HepG2 (cell line): ENCODE data around the gene NDRG2. TPM values are rescaled to one million over a fixed set of nuclear protein-coding genes. Genes with fewer than 3 reads are reported as not detected.

Experiments
- ATAC-seq: fragments of 200-7000 bp; cut with Tn5 transposase; 3 replicates; pipeline ENCODE4 v1.9.1; 2020; ENCODE audit warnings: mild to moderate bottlenecking, moderate library complexity
- BruUV-seq: library from RNA; stranded (reverse); fragments of 400-500 nt; replicated peaks from 2 replicates; lab custom pipeline; 2021; lab: Mats Ljungman, UMichigan
- CTCF ChIA-PET: fragments of 300-600 bp; formaldehyde crosslinking; extraction: SDS; loops from one replicate; lab custom pipeline; 2021; ENCODE audit warnings: low total read pairs, inconsistent platforms, low intra/inter-chr PET ratio; lab: Yijun Ruan, JAX
- POLR2A ChIA-PET: fragments of 350-600 bp; sonication (Branson Sonifier 250); formaldehyde crosslinking; loops from one replicate; lab custom pipeline; 2020; ENCODE audit warnings: antibody characterized with exemption, inconsistent platforms; lab: Yijun Ruan, JAX
- DNase-seq: peaks from one replicate; pipeline ENCODE4 v3.0.0-alpha.2; 2015; ENCODE audit warnings: low spot score
- FAIRE-seq: peaks from 3 replicates; lab custom pipeline; 2011; peaks lifted over from hg19 to GRCh38; lab: Jason Lieb, UNC
- H2AFZ ChIP-seq: one replicate; pipeline ENCODE4 v1.6.1; 2011; ENCODE audit warnings: low read length, inconsistent platforms
- H3K27ac ChIP-seq: fragments of 300-600 bp; 3 replicates; pipeline ENCODE4 v1.8.0; 2011; ENCODE audit warnings: mixed run types, mild to moderate bottlenecking, mixed read lengths, low read length, inconsistent platforms; ENCODE audit not compliant: insufficient read depth; ENCODE audit errors: extremely low read length
- H3K27me3 ChIP-seq, 2 experiments: fragments of 200-600 bp in 1 of 2; 2 replicates in 1 of 2; 3 replicates in 1 of 2; pipeline versions ENCODE4 v1.6.0 to v1.8.0; 2011; ENCODE audit warnings: low read length in 2 of 2, mild to moderate bottlenecking in 2 of 2, moderate library complexity in 2 of 2, inconsistent platforms in 1 of 2; ENCODE audit not compliant: insufficient read depth in 2 of 2, control insufficient read depth in 1 of 2
- H3K36me3 ChIP-seq, 2 experiments: fragments of 200-600 bp in 1 of 2; replicated peaks in 1 of 2; 2 replicates in 1 of 2; 3 replicates in 1 of 2; pipeline versions ENCODE4 v1.5.1 to v1.8.0; 2011; ENCODE audit warnings: low read length in 2 of 2, inconsistent platforms in 1 of 2; ENCODE audit not compliant: insufficient read depth in 2 of 2, control insufficient read depth in 1 of 2
- H3K4me1 ChIP-seq: 2 replicates; pipeline ENCODE4 v1.5.1; 2012; ENCODE audit warnings: low read length, inconsistent platforms; ENCODE audit not compliant: insufficient read depth
- H3K4me2 ChIP-seq: 2 replicates; pipeline ENCODE4 v1.6.0; 2011; ENCODE audit warnings: low read depth, low read length, inconsistent platforms
- H3K4me3 ChIP-seq, 3 experiments: fragments of 200-600 bp in 1 of 3; sonication (generic), shearing (Covaris generic) in 1 of 3; replicated peaks in 1 of 3; 2 replicates each; pipeline ENCODE4 v1.5.1; 2011 to 2016; ENCODE audit warnings: low read length in 3 of 3, inconsistent platforms in 2 of 3, low read depth in 2 of 3, mild to moderate bottlenecking in 2 of 3, control low read depth in 1 of 3, mixed read lengths in 1 of 3; ENCODE audit not compliant: insufficient read depth in 1 of 3
- H3K79me2 ChIP-seq: one replicate; pipeline ENCODE4 v1.6.1; 2011; ENCODE audit warnings: low read length, inconsistent platforms; ENCODE audit not compliant: insufficient read depth
- H3K9ac ChIP-seq: 2 replicates; pipeline ENCODE4 v1.6.0; 2011; ENCODE audit warnings: mild to moderate bottlenecking, low read depth, low read length, inconsistent platforms; ENCODE audit not compliant: insufficient read depth
- H3K9me3 ChIP-seq: 2 replicates; pipeline ENCODE4 v1.5.1; 2012; ENCODE audit warnings: mild to moderate bottlenecking, low read length
- H4K20me1 ChIP-seq: 2 replicates; pipeline ENCODE4 v1.6.0; 2011; ENCODE audit warnings: inconsistent platforms, mild to moderate bottlenecking, low read length, moderate library complexity; ENCODE audit not compliant: insufficient read depth
- AGO2 ChIP-seq: fragments of 200-400 bp; formaldehyde crosslinking; optimal IDR thresholded peaks from 2 replicates; pipeline ENCODE3; 2017; ENCODE audit warnings: mild to moderate bottlenecking, low read depth, low read length, moderate library complexity
- CEBPB ChIP-seq: IDR thresholded peaks from 2 replicates; pipeline ENCODE4 v1.6.1; 2011; ENCODE audit warnings: low read depth, low read length, improper control_type of control experiment, borderline replicate concordance
- DDIT3 ChIP-seq: sonication (generic); formaldehyde crosslinking; IDR thresholded peaks from 2 replicates; pipeline ENCODE4 v1.4.0; 2020; ENCODE audit warnings: mild to moderate bottlenecking, missing genetic modification reagents
- FOSL2 ChIP-seq: sonication (generic); formaldehyde crosslinking; IDR thresholded peaks from 2 replicates; pipeline ENCODE4 v1.4.0; 2020; ENCODE audit warnings: missing genetic modification reagents
- HHEX ChIP-seq: IDR thresholded peaks from 2 replicates; pipeline ENCODE4 v1.6.1; 2016; ENCODE audit warnings: control low read depth
- HNRNPL ChIP-seq: fragments of 200-400 bp; formaldehyde crosslinking; IDR thresholded peaks from 2 replicates; pipeline ENCODE4 v1.6.1; 2017; ENCODE audit warnings: mild to moderate bottlenecking, low read depth, low read length
- HOXA5 ChIP-seq: sonication (generic); formaldehyde crosslinking; IDR thresholded peaks from 2 replicates; pipeline ENCODE4 v1.4.0; 2020; ENCODE audit warnings: missing genetic modification reagents
- MIXL1 ChIP-seq: IDR thresholded peaks from 2 replicates; pipeline ENCODE4 v1.6.1; 2016
- RAD51 ChIP-seq: fragments of 450-650 bp; IDR thresholded peaks from 2 replicates; pipeline ENCODE4 v1.6.1; 2016; ENCODE audit warnings: borderline replicate concordance
- RXRB ChIP-seq: IDR thresholded peaks from 2 replicates; pipeline ENCODE4 v1.6.1; 2016; ENCODE audit warnings: borderline replicate concordance, missing genetic modification reagents, missing compliant biosample characterization
- SPEN ChIP-seq: sonication (generic); formaldehyde crosslinking; IDR thresholded peaks from 2 replicates; pipeline ENCODE4 v1.5.1; 2020; ENCODE audit warnings: low read depth, mild to moderate bottlenecking, missing genetic modification reagents
- ZFP36 ChIP-seq: fragments of 150-350 bp; IDR thresholded peaks from 2 replicates; pipeline ENCODE4 v1.6.1; 2018; ENCODE audit warnings: borderline replicate concordance, low read length, low read depth; ENCODE audit not compliant: partially characterized antibody
- ZNF362 ChIP-seq: sonication (generic); formaldehyde crosslinking; IDR thresholded peaks from 2 replicates; pipeline ENCODE4 v1.4.0; 2020; ENCODE audit warnings: missing genetic modification reagents, mild to moderate bottlenecking, borderline replicate concordance
- ZNF414 ChIP-seq: sonication (generic); formaldehyde crosslinking; IDR thresholded peaks from 2 replicates; pipeline ENCODE4 v1.5.0; 2020; ENCODE audit warnings: missing genetic modification reagents
- ZNF44 ChIP-seq: sonication (generic); formaldehyde crosslinking; IDR thresholded peaks from 2 replicates; pipeline ENCODE4 v1.5.1; 2020; ENCODE audit warnings: mild to moderate bottlenecking, missing genetic modification reagents
- ZNF780A ChIP-seq: sonication (generic); formaldehyde crosslinking; IDR thresholded peaks from 2 replicates; pipeline ENCODE4 v1.8.0; 2022; ENCODE audit warnings: mild to moderate bottlenecking, missing genetic modification reagents, moderate library complexity
- WGBS: methylation state at CpG from one replicate; pipeline ENCODE4 v1.1.6; 2017; ENCODE audit warnings: low lambda C conversion rate; 5-methylcytosine and 5-hydroxymethylcytosine counted together
- in situ Hi-C: cut with HindIII; loops from 2 replicates; pipeline ENCODE4 v1.10.0; 2017; ENCODE audit warnings: low pct_unique_long_range_greater_than_20kb; ENCODE audit not compliant: extremely low pct_ligation_motif_present
- intact Hi-C: fragments of 100-400 bp; cut with micrococcal nuclease; formaldehyde crosslinking; loops from one replicate; pipeline ENCODE4 v1.10.0; 2022; ENCODE audit not compliant: unreplicated experiment
- polyA plus RNA-seq, 8 experiments: library from polyadenylated mRNA; depleted of rRNA in 3 of 8; stranded (reverse) in 7 of 8; unstranded in 1 of 8; fragments of >200 nt; fragmentation: Illumina TruSeq in 4 of 8; extraction: Trizol in 4 of 8; gene quantifications; 2 replicates each; pipeline versions ENCODE4 v1.2.1 to v1.2.3, GENCODE V29; 2011 to 2016; ENCODE audit warnings: low read depth in 4 of 8, missing spikeins in 1 of 8, mixed read lengths in 1 of 8; ENCODE audit not compliant: insufficient read depth in 1 of 8
- total RNA-seq, 5 experiments: library from RNA; depleted of rRNA; stranded (reverse); fragments of >200 nt; fragmentation: Illumina TruSeq; extraction: Trizol; gene quantifications; 2 replicates each; pipeline ENCODE4 v1.2.3, GENCODE V29; 2016; ENCODE audit warnings: low read depth in 1 of 5
- TF ChIP-seq, protein P1 (sequence below): sonication (generic); formaldehyde crosslinking; IDR thresholded peaks from 2 replicates; pipeline ENCODE4 v1.5.0; 2020; ENCODE audit warnings: mild to moderate bottlenecking, missing genetic modification reagents

The NDRG2 gene
- total and polyA plus RNA-seq, 2 of the 13 experiments (the other 11 are each of a cell fraction or from before 2014, with no cell fraction given) = 27.2 to 189 TPM

- H3K9ac ChIP-seq = peak overlapping the region; percentile 72
- no peaks in the 10 kb centered on the region for H3K36me3 ChIP-seq
- 75% methylated on average over 20 of the region's 20 CpGs for WGBS
- ATAC-seq (peak; percentile 3), DNase-seq (peak; percentile 50), FAIRE-seq (no peak)
- no peak overlapping the region for H2AFZ ChIP-seq
- no peaks in the 10 kb centered on the region for H4K20me1 ChIP-seq
- in situ Hi-C loops (no loop called here), intact Hi-C loops (loop anchor here (1.0 to 2.0 kb wide), 4 partner anchors 9 to 28 kb away; partner anchors contain the start of gene NDRG2)
- H3K27me3 ChIP-seq = no peaks in the 10 kb centered on the region
- H3K79me2 ChIP-seq = no peaks in the 10 kb centered on the region
- no peaks in the 10 kb centered on the region for H3K9me3 ChIP-seq
- H3K4me3 ChIP-seq = peak overlapping the region in 2 of 3 experiments; percentile 9 to 40; a peak in 1 of 6 replicates
- peaks cover 98% of the 10 kb centered on the region for H3K4me1 ChIP-seq
- ChIA-PET POLR2A (interaction anchor here (0.8 to 2.1 kb wide), 17 partner anchors 9 to 371 kb away, joined by 3 to 46 read pairs (median 9); partner anchors contain the start of genes ARHGEF40, NDRG2 and RNASE4), CTCF (interaction anchor here (1.3 to 3.2 kb wide), 3 partner anchors 13 to 39 kb away, joined by 3 to 12 read pairs (median 6); no protein-coding TSS in a partner anchor)
- peak overlapping the region; percentile 92 for H3K27ac ChIP-seq
- BruUV-seq = TSS peak; percentile 75
- H3K4me2 ChIP-seq = peak overlapping the region; percentile 71
- TF ChIP-seq ZNF362 (CRISPR knock-in tag) = peak; percentile 59; the same call in 1 of the 2 replicates
- peak; percentile 22; the same call in 1 of the 2 replicates for TF ChIP-seq RXRB (CRISPR knock-in tag)
- TF ChIP-seq HNRNPL = no peak
- 0 out of 2 replicates have a peak, but pooled peaks have one; percentile 20 for TF ChIP-seq HHEX (CRISPR knock-in tag)
- TF ChIP-seq ZNF780A (CRISPR knock-in tag) = no peak
- TF ChIP-seq ZFP36 = no peak
- peak; percentile 20; the same call in 1 of the 2 replicates for TF ChIP-seq SPEN (CRISPR knock-in tag)
- TF ChIP-seq AGO2 = no peak
- TF ChIP-seq CEBPB = no peak
- TF ChIP-seq HOXA5 = 0 out of 2 replicates have a peak, but pooled peaks have one; percentile 42
- peak; percentile 93 for TF ChIP-seq MIXL1 (CRISPR knock-in tag)
- no peak for TF ChIP-seq DDIT3 (CRISPR knock-in tag)
- no peak for TF ChIP-seq RAD51
- TF ChIP-seq ZNF414 (CRISPR knock-in tag) = no peak
- 0 out of 2 replicates have a peak, but pooled peaks have one; percentile 4 for TF ChIP-seq ZNF44 (CRISPR knock-in tag)
- TF ChIP-seq, protein P1, sequence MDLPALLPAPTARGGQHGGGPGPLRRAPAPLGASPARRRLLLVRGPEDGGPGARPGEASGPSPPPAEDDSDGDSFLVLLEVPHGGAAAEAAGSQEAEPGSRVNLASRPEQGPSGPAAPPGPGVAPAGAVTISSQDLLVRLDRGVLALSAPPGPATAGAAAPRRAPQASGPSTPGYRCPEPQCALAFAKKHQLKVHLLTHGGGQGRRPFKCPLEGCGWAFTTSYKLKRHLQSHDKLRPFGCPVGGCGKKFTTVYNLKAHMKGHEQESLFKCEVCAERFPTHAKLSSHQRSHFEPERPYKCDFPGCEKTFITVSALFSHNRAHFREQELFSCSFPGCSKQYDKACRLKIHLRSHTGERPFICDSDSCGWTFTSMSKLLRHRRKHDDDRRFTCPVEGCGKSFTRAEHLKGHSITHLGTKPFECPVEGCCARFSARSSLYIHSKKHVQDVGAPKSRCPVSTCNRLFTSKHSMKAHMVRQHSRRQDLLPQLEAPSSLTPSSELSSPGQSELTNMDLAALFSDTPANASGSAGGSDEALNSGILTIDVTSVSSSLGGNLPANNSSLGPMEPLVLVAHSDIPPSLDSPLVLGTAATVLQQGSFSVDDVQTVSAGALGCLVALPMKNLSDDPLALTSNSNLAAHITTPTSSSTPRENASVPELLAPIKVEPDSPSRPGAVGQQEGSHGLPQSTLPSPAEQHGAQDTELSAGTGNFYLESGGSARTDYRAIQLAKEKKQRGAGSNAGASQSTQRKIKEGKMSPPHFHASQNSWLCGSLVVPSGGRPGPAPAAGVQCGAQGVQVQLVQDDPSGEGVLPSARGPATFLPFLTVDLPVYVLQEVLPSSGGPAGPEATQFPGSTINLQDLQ (CRISPR knock-in tag) = no peak
- TF ChIP-seq FOSL2 = no peak
These were observed 28.6 kb upstream of the NDRG2 start for GRCh38 chr14:21053184-21054122.
